Heart left ventricle (tissue), 13 donors: ENCODE measurements around the gene RFNG.

Experiments
- CTCF ChIP-seq, 12 donors: fragments of 200-600 bp; sonication (generic) in 4 of 12; IDR thresholded peaks; one replicate each; pipeline versions ENCODE4 v1.5.0 to v1.8.0; 2018 to 2022; ENCODE audit warnings: antibody characterized with exemption in 12 of 12, mild to moderate bottlenecking in 5 of 12
- POLR2A ChIP-seq, 2 donors: fragments of 450-650 bp; IDR thresholded peaks; one replicate each; pipeline ENCODE4 v1.6.1; 2017; ENCODE audit warnings: antibody characterized with exemption in 2 of 2, mild to moderate bottlenecking in 2 of 2, moderate library complexity in 2 of 2
- donor health status: ischemic (EF 13 %, LVEDD 7.1; RV severe dilation, severe dysfunction).
- donor health status: DM: no; HTN: yes; CAD: no.
- donor health status: DM: no; HTN: no; CAD: no.
- donor health status: ischemic (EF 25% LVEDD 6.9; RV normal size, moderate dysfunction).
- donor health status: ischemic (EF 25% LVEDD 5.7; RV mildly dilated, moderate dysfunction).
- donor health status: ischemic (EF 35%, LVEDD 5.7; RV mildly dilated, moderate dysfunction).
- donor health status: nonischemic (EF 11% LVEDD 7.7; RV severe dilation, severe dysfunction).
- donor health status: DM: yes; HTN: yes; CAD: no.
- donor health status: PGD.
- donor health status: ischemic (EF 29% LVEDD 5.4; RV normal size, mild dysfunction).
- donor health status: nonischemic (EF 23%, LVEDD 6.1; RV moderate dilation, normal function).

- TF ChIP-seq POLR2A (IDR thresholded peaks at IDR 0.05) (no peak), CTCF (IDR thresholded peaks at IDR 0.05) (no peak)
These were observed 43.9 kb downstream of the RFNG start for GRCh38 chr17:82007495-82008257.
